Measurements from ENCODE around the gene ADISSP.

GRCh38 chr20:3781153-3781910, 13.8 kb upstream of the ADISSP start, which contains the start of gene SPEF1:
- TF ChIP-seq CTCF (IDR thresholded peaks at IDR 0.05 in 4 of 5, conservative IDR thresholded peaks at IDR 0.05 in 1 of 5) (peak; percentile 27 to 57 (median 36)), POLR2A (IDR thresholded peaks at IDR 0.05) (no peak)
